IPS-NIHi11 (cell line): ENCODE data around the gene TRAPPC8.

Source experiments
- DNase-seq: peaks from one replicate; pipeline ENCODE4 v3.0.0; 2012; ENCODE audit warnings: mixed read lengths, low spot score

Gene TRAPPC8

DNA sequence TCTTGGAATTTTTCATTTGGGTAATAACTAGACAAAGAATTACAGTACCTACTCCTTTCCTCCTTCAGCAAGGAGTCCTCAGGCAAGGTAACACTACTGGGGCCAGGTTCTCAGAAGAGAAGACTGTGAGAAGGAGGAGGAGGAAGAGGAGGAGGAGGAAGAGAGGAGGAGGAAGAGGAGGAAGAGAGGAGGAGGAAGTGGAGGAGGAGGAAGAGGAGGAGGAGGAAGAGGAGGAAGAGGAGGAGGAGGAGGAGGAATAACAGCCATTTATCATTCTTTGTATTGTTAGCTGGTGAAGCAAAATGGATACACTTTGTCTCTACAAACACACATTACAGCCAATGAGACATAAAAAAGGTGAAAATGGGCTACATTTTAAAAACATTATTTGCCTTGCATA is 149.4 kb downstream of the TRAPPC8 start:
- no peak for DNase-seq

- no peak for DNase-seq
Observed at GRCh38 chr18:31792580-31792911, 150.4 kb downstream of the TRAPPC8 start.

- DNase-seq = no peak
Observed at GRCh38 chr18:31791817-31792579, 150.9 kb downstream of the TRAPPC8 start.

- no peak for DNase-seq
Observed at GRCh38 chr18:31789409-31789808, 153.5 kb downstream of the TRAPPC8 start.

DNA sequence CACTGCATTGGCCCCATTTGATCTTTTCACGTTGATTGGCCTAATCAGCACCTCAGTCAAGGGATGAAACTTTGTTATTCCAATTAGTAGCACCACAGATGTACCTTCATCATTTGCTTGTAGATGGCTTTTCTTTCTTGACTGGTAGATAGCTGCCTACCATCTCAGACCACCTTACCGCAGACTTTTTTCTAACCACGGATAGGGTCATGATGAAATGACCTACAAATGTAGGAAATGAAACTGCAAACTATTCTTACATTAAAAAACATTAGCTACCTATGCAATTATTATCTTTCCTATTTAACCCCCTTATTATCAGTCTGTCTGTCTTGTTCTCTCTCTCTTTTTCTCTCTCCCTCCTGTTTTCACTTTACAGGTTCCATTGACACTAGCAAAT is 159.9 kb downstream of the TRAPPC8 start:
- DNase-seq = no peak
